ENCODE results near the gene ADAMTS14.
A peak's percentile ranks its signal among the peaks of the same experiment; 100 is the strongest.
"Not testable (repeated sequence)": the region's sequence is repeated elsewhere in the genome, so short reads cannot be mapped to it uniquely, and the experiment has no call there.

ADAMTS14 gene

GRCh38 chr10:70753841-70754621 lies 81.7 kb downstream of the ADAMTS14 start:
- no peak for DNase-seq

- DNase-seq = no peak
Observed at GRCh38 chr10:70756700-70757360, 84.5 kb downstream of the ADAMTS14 start.

GRCh38 chr10:70757856-70758255 lies 85.5 kb downstream of the ADAMTS14 start:
- DNase-seq = no peak

GRCh38 chr10:70758757-70759514 lies 86.6 kb downstream of the ADAMTS14 start:
- DNase-seq = peak; percentile 72 to 75

GRCh38 chr10:70759781-70760180 lies 87.5 kb downstream of the ADAMTS14 start:
- DNase-seq = no peak

GRCh38 chr10:70760271-70760787 lies 88.0 kb downstream of the ADAMTS14 start:
- DNase-seq = no peak

GRCh38 chr10:70761031-70761601 lies 88.8 kb downstream of the ADAMTS14 start:
- DNase-seq = no peak

GRCh38 chr10:70761727-70762350 lies 89.5 kb downstream of the ADAMTS14 start:
- no peak for DNase-seq

- no peak for DNase-seq
Observed at GRCh38 chr10:70762441-70763175, 90.3 kb downstream of the ADAMTS14 start.

- no peak for DNase-seq
Observed at GRCh38 chr10:70763567-70763966, 91.3 kb downstream of the ADAMTS14 start.

GRCh38 chr10:70765794-70766594 lies 93.7 kb downstream of the ADAMTS14 start:
- no peak for DNase-seq

GRCh38 chr10:70768026-70768685 lies 95.8 kb downstream of the ADAMTS14 start:
- DNase-seq = not testable (repeated sequence)

GRCh38 chr10:70769121-70769520 lies 96.8 kb downstream of the ADAMTS14 start:
- DNase-seq = no peak

GRCh38 chr10:70770001-70770400 lies 97.7 kb downstream of the ADAMTS14 start:
- no peak for DNase-seq

GRCh38 chr10:70770516-70770915 lies 98.2 kb downstream of the ADAMTS14 start:
- not testable (repeated sequence) for DNase-seq

GRCh38 chr10:70771311-70772194 lies 99.2 kb downstream of the ADAMTS14 start:
- DNase-seq = no peak

GRCh38 chr10:70772627-70773026 lies 100.3 kb downstream of the ADAMTS14 start:
- DNase-seq = no peak

- no peak for DNase-seq
Observed at GRCh38 chr10:70773461-70773860, 101.2 kb downstream of the ADAMTS14 start.
